CD4-positive, CD25-positive, alpha-beta regulatory T cell (primary cell): ENCODE results near the gene UBXN6. TPM values are rescaled to one million over a fixed set of nuclear protein-coding genes. Genes with fewer than 3 reads are reported as not detected.
A peak's percentile ranks its signal among the peaks of the same experiment; 100 is the strongest.

Source experiments
- ATAC-seq, 2 donors: fragments of 150-1000 bp; cut with Tn5 transposase; one replicate each; pipeline ENCODE4 v1.10.0; 2021; ENCODE audit warnings: low read depth in 2 of 2, moderate number of reproducible peaks in 2 of 2, moderate library complexity in 1 of 2
- DNase-seq, 3 donors: peaks; one replicate each; pipeline versions ENCODE4 v3.0.0 to v3.0.0-alpha.2; 2012 to 2022; ENCODE audit warnings: mixed read lengths in 1 of 3
- H3K27ac ChIP-seq: one replicate; pipeline ENCODE4 v1.7.0; 2013; ENCODE audit warnings: mild to moderate bottlenecking, low read length; ENCODE audit not compliant: insufficient read depth, poor library complexity, severe bottlenecking
- H3K27me3 ChIP-seq: one replicate; pipeline ENCODE4 v1.7.0; 2013; ENCODE audit warnings: low read length; ENCODE audit not compliant: control insufficient read depth, insufficient read depth
- H3K36me3 ChIP-seq: one replicate; pipeline ENCODE4 v1.7.0; 2013; ENCODE audit warnings: mild to moderate bottlenecking, low read length, moderate library complexity; ENCODE audit not compliant: control insufficient read depth, insufficient read depth
- H3K4me1 ChIP-seq: 2 replicates; pipeline ENCODE4 v1.7.0; 2013; ENCODE audit warnings: mild to moderate bottlenecking, low read length; ENCODE audit not compliant: insufficient read depth, control insufficient read depth, poor library complexity, severe bottlenecking
- H3K4me3 ChIP-seq: one replicate; pipeline ENCODE4 v1.7.0; 2013; ENCODE audit warnings: low read depth, mild to moderate bottlenecking, low read length, moderate library complexity
- H3K9me3 ChIP-seq, 2 experiments: 1 replicate in 1 of 2; 2 replicates in 1 of 2; pipeline ENCODE4 v1.7.0; 2013; ENCODE audit warnings: low read length in 2 of 2, mild to moderate bottlenecking in 1 of 2, moderate library complexity in 1 of 2; ENCODE audit not compliant: control insufficient read depth in 2 of 2
- H3K27ac Mint-ChIP-seq, 3 donors: one replicate each; pipeline ENCODE4 v1.8.0; 2020 to 2022; ENCODE audit warnings: mild to moderate bottlenecking in 3 of 3, mixed read lengths in 3 of 3, moderate library complexity in 2 of 3
- H3K27me3 Mint-ChIP-seq: one replicate; pipeline ENCODE4 v1.8.0; 2022; ENCODE audit warnings: mild to moderate bottlenecking, mixed read lengths
- H3K36me3 Mint-ChIP-seq: one replicate; pipeline ENCODE4 v1.8.0; 2020; ENCODE audit warnings: mixed read lengths
- H3K4me1 Mint-ChIP-seq, 4 donors: one replicate each; pipeline ENCODE4 v1.8.0; 2020 to 2022; ENCODE audit warnings: mixed read lengths in 4 of 4, mild to moderate bottlenecking in 1 of 4
- H3K4me3 Mint-ChIP-seq, 4 donors: one replicate each; pipeline ENCODE4 v1.8.0; 2020 to 2022; ENCODE audit warnings: mild to moderate bottlenecking in 4 of 4, mixed read lengths in 4 of 4, moderate library complexity in 3 of 4
- H3K9me3 Mint-ChIP-seq, 7 donors: one replicate each; pipeline ENCODE4 v1.8.0; 2020 to 2022; ENCODE audit warnings: mixed read lengths in 7 of 7, mild to moderate bottlenecking in 3 of 7, moderate library complexity in 2 of 7
- polyA plus RNA-seq, 4 donors: library from polyadenylated mRNA; unstranded; fragments of 300-500 nt; fragmentation: Illumina TruSeq; gene quantifications; one replicate each; pipeline ENCODE4 v1.2.3, GENCODE V29; 2021
- total RNA-seq: library from RNA; stranded (reverse); gene quantifications from one replicate; pipeline ENCODE4 v1.2.3, GENCODE V29; 2022

Gene UBXN6
- total and polyA plus RNA-seq, 5 donors from 2014 or later = 4.6 to 54.2 (median 5.1) TPM

- H3K27me3 ChIP-seq = no peaks in the 10 kb centered on the region
- no peaks in the 10 kb centered on the region for H3K27me3 Mint-ChIP-seq
- no peak overlapping the region for H3K27ac ChIP-seq
- H3K9me3 Mint-ChIP-seq = no peaks in the 10 kb centered on the region
- H3K4me3 Mint-ChIP-seq = no peak overlapping the region
- H3K27ac Mint-ChIP-seq = no peak overlapping the region
- peaks cover 12% of the 10 kb centered on the region for H3K36me3 Mint-ChIP-seq
- no peak for ATAC-seq
- no peak for DNase-seq
- peaks cover 0 to 4% (median 0%) of the 10 kb centered on the region in 4 donors for H3K4me1 Mint-ChIP-seq
- H3K9me3 ChIP-seq = no peaks in the 10 kb centered on the region
- no peak overlapping the region for H3K4me3 ChIP-seq
- peaks cover 46% of the 10 kb centered on the region for H3K36me3 ChIP-seq
- H3K4me1 ChIP-seq = no peaks in the 10 kb centered on the region
Measured at GRCh38 chr19:4445963-4446703, 11.5 kb downstream of the UBXN6 start.

- no peaks in the 10 kb centered on the region for H3K9me3 ChIP-seq
Measured at GRCh38 chr19:4444765-4445741, 12.5 kb downstream of the UBXN6 start.

DNA sequence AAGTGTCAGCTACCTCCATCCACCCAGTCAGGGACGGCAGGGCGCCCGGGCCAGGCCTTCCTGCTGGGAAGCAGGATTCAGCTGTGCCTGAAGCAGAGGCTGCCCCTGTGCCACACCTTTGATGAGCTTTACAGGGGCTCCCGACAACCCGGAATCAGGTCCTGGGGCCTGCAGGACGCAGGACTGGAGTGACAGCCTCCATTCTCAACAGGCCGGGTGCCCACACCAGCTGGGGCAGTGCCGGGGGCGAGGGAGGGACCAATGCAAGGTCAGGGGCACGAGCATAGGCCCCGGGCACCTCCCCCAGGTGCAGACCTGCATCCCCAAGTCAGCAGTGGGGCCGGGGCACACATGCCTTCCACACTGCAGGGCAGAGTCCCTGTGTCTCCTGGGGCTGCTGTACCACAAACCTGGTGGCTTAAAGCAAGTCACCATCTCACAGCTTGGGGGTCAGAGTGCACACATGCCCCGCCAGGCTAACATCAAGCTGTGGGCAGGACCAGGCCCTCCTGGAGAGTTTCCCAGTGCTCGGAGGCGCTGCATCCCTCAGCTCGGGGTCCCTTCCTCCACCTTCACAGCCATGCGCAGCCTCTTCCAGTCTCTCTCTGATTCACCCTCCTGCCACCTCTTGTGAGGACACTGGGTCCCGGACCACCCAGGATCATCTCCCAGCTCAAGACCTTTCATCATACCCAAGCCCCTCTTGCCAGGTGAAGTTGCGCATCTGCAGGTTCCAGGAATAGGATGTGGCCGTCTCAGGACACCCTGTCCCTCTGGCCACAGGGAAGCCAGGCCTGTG is 13.4 kb downstream of the UBXN6 start:
- DNase-seq (no peak), ATAC-seq (no peak)
- no peaks in the 10 kb centered on the region for H3K27me3 ChIP-seq
- peaks cover 5% of the 10 kb centered on the region for H3K36me3 Mint-ChIP-seq
- no peaks in the 10 kb centered on the region for H3K9me3 Mint-ChIP-seq
- no peak overlapping the region for H3K4me3 Mint-ChIP-seq
- H3K4me1 ChIP-seq = no peaks in the 10 kb centered on the region
- no peak overlapping the region for H3K27ac ChIP-seq
- H3K9me3 ChIP-seq = no peaks in the 10 kb centered on the region
- no peak overlapping the region for H3K4me3 ChIP-seq
- H3K36me3 ChIP-seq = peaks cover 37% of the 10 kb centered on the region
- peaks cover 0 to 4% (median 0%) of the 10 kb centered on the region in 4 donors for H3K4me1 Mint-ChIP-seq
- no peaks in the 10 kb centered on the region for H3K27me3 Mint-ChIP-seq
- H3K27ac Mint-ChIP-seq = peak overlapping the region in 1 of 3 donors; percentile 26

More at GRCh38 chr19:4444765-4445741, 12.5 kb downstream of the UBXN6 start:
- H3K4me3 ChIP-seq = no peak overlapping the region
- Mint-ChIP-seq H3K27me3 (no peaks in the 10 kb centered on the region), H3K27ac (no peak overlapping the region), H3K36me3 (peaks cover 8% of the 10 kb centered on the region), H3K4me1 (peaks cover 0 to 4% (median 0%) of the 10 kb centered on the region in 4 donors), H3K4me3 (no peak overlapping the region), H3K9me3 (no peaks in the 10 kb centered on the region)
- H3K27me3 ChIP-seq = no peaks in the 10 kb centered on the region
- peaks cover 43% of the 10 kb centered on the region for H3K36me3 ChIP-seq
- no peak for DNase-seq
- peak in 1 of 2 donors; percentile 17 for ATAC-seq
- H3K4me1 ChIP-seq = no peaks in the 10 kb centered on the region
- H3K27ac ChIP-seq = no peak overlapping the region

DNA sequence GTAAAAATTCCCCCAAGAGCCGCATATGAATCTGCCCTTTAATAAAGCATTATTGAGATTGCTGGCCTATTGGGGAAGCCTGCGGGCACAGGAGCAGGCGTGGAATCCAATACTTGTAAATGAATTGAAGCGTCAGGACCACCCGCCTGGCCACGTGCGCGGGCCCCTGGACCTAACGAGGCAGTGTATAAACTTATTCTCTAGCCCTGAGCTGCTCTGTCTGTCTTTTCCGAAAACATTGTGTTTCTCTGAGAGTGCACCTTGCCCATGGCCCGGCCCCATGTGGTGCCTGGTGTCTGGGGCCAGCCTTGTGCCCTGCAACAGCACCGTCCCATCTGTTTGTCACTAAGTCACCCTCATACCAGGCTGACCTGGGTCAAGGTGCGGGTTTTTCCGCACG is 14.4 kb downstream of the UBXN6 start:
- Mint-ChIP-seq H3K27me3 (no peaks in the 10 kb centered on the region), H3K9me3 (no peaks in the 10 kb centered on the region), H3K4me3 (no peak overlapping the region), H3K27ac (no peak overlapping the region), H3K4me1 (peaks cover 0 to 4% (median 0%) of the 10 kb centered on the region in 4 donors), H3K36me3 (peaks cover 6% of the 10 kb centered on the region)
- Histone ChIP-seq H3K27ac (no peak overlapping the region), H3K4me3 (no peak overlapping the region), H3K36me3 (peaks cover 27% of the 10 kb centered on the region), H3K4me1 (no peaks in the 10 kb centered on the region), H3K9me3 (no peaks in the 10 kb centered on the region), H3K27me3 (no peaks in the 10 kb centered on the region)
- ATAC-seq (no peak), DNase-seq (no peak)

DNA sequence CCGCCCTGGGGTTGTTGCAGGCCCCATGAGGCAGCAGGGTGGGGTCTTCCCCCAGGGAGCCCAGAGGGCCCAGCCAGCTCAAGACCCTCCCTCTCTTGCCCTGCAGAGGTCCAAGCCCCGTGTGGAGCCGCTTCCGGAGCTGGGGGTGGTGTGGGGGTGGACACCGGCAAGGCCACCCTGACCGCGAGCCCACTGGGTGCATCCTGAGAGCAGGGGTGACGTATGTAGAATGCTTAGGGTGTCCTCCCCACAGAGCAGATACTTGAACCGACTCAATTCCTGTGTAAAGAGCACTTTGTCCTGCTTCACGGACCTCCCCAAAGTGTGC is 14.8 kb downstream of the UBXN6 start:
- Mint-ChIP-seq H3K4me1 (peaks cover 0 to 4% (median 0%) of the 10 kb centered on the region in 4 donors), H3K27ac (no peak overlapping the region), H3K9me3 (no peaks in the 10 kb centered on the region), H3K36me3 (peaks cover 8% of the 10 kb centered on the region), H3K27me3 (no peaks in the 10 kb centered on the region), H3K4me3 (no peak overlapping the region)
- H3K27ac ChIP-seq = no peak overlapping the region
- ATAC-seq (no peak), DNase-seq (no peak)
- H3K9me3 ChIP-seq = no peaks in the 10 kb centered on the region
- no peak overlapping the region for H3K4me3 ChIP-seq
- H3K36me3 ChIP-seq = peaks cover 23% of the 10 kb centered on the region
- H3K27me3 ChIP-seq = no peaks in the 10 kb centered on the region
- no peaks in the 10 kb centered on the region for H3K4me1 ChIP-seq

DNA sequence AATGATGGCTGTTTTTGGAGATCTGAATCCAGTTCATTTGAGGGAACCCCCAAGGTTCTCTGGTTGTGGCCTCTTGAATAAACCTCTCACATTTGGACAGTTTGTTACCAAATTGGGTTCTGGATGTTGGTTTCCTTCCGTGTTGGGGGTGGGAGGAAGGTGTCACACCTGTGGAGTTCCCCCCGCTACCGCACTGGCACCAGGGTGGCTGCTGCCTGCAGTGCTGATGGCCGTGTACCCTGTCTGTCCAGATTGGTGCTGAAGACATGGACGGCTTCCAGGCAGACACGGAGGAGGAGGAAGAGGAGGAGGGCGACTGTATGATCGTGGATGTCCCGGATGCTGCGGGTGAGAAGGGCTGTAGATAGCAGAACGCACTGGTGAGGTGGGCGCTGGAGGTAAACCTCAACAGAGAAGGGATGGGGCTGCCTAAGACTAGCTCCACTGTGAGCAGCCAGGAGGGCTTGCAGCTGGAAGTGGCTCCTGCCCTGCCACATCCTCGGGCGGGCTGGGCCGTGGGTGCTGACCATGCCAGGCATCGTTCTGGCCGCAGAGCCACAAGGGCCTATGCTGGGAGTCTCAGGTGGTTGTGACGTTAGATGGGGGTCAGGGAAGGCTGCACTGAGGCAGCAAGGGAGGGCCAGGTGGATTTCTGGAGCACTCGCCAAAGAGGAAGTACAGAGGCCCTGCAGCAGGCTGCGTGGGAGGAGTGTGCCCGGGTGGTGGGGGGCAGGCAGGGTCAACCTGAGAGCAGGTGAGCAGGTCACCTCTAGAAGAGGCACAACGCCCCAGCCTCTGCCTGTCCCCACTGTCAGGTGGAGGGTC is 15.4 kb downstream of the UBXN6 start:
- DNase-seq = no peak
- Histone ChIP-seq H3K36me3 (peaks cover 18% of the 10 kb centered on the region), H3K9me3 (no peaks in the 10 kb centered on the region), H3K4me1 (no peaks in the 10 kb centered on the region), H3K4me3 (no peak overlapping the region), H3K27me3 (no peaks in the 10 kb centered on the region), H3K27ac (no peak overlapping the region)
- no peak overlapping the region for H3K4me3 Mint-ChIP-seq
- peaks cover 8% of the 10 kb centered on the region for H3K36me3 Mint-ChIP-seq
- H3K27ac Mint-ChIP-seq = peak overlapping the region in 2 of 3 donors; percentile 61 to 91
- peaks cover 0 to 4% (median 0%) of the 10 kb centered on the region in 4 donors for H3K4me1 Mint-ChIP-seq
- ATAC-seq = no peak
- no peaks in the 10 kb centered on the region for H3K27me3 Mint-ChIP-seq
- H3K9me3 Mint-ChIP-seq = no peaks in the 10 kb centered on the region

DNA sequence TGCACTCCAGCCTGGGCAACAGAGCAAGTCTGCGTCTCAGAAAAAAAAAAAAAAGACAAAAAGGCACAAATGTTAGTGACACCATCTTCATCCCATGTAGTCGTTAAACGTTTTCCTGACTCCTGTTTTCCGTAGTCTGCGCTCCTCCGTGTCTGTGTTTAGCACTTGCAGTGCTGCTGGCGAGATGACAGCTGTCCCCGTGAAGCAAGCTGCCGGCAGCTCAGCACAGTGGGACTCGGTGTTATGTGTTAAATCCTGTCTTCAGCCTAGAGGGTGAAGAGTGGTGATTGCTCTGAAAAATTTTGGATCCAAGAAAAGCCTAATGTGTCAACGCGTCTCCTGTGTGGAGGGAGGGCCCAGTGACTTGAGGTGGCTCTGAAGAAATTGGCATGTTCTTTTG is 18.4 kb downstream of the UBXN6 start:
- H3K4me1 Mint-ChIP-seq = peaks cover 0 to 4% (median 0%) of the 10 kb centered on the region in 4 donors
- no peaks in the 10 kb centered on the region for H3K27me3 Mint-ChIP-seq
- no peaks in the 10 kb centered on the region for H3K9me3 Mint-ChIP-seq
- H3K4me3 ChIP-seq = no peak overlapping the region
- DNase-seq (no peak), ATAC-seq (no peak)
- peaks cover 3% of the 10 kb centered on the region for H3K36me3 ChIP-seq
- H3K9me3 ChIP-seq = no peaks in the 10 kb centered on the region
- H3K27me3 ChIP-seq = no peaks in the 10 kb centered on the region
- no peak overlapping the region for H3K4me3 Mint-ChIP-seq
- no peak overlapping the region for H3K27ac Mint-ChIP-seq
- H3K36me3 Mint-ChIP-seq = peaks cover 11% of the 10 kb centered on the region
- H3K27ac ChIP-seq = no peak overlapping the region
- H3K4me1 ChIP-seq = no peaks in the 10 kb centered on the region
